GM12874 (cell line): Measurements from ENCODE around the gene UBE2E3.

Experiments used
- TF ChIP-seq, protein P1 (sequence below): IDR thresholded peaks from 2 replicates; pipeline ENCODE4 v1.5.1; 2011; ENCODE audit warnings: low read depth, mild to moderate bottlenecking, control low read depth, low read length, moderate library complexity; ENCODE audit not compliant: insufficient read depth

The UBE2E3 gene

DNA sequence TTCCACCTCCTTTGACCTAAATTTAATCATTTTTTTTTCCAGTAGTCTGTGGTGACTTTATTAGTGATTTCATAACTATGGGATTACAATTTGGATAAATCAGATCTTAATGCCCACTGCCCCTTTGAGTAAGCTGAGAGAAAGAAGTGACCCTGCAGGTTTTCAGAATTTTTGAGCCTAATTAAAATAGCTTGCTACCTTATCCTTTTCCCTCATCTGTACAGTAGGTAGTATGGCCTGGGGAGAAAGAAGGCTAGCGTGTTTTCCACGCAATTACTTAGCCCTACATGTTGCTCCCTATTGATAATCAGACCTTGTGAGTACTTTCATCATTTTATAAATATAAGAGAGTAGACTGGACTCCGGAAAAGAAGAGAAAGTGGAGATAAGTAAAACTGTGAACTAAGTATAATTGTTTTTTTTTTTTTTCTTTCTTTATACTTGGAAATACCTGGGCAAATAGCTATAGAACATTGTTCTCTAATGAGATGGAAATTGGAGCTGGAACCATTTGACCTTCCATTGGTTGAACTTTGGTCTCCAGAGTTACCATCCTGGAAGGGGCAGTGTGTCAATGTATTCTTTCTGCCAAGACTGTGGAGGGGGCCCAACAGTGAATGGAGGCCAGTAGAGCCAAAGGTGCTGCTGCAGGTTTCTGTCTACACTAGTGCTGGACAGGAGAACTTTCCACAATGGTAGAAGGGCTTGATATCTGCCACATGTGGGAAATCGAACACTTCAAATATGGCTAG is 26.9 kb downstream of the UBE2E3 start:
- TF ChIP-seq, protein P1, sequence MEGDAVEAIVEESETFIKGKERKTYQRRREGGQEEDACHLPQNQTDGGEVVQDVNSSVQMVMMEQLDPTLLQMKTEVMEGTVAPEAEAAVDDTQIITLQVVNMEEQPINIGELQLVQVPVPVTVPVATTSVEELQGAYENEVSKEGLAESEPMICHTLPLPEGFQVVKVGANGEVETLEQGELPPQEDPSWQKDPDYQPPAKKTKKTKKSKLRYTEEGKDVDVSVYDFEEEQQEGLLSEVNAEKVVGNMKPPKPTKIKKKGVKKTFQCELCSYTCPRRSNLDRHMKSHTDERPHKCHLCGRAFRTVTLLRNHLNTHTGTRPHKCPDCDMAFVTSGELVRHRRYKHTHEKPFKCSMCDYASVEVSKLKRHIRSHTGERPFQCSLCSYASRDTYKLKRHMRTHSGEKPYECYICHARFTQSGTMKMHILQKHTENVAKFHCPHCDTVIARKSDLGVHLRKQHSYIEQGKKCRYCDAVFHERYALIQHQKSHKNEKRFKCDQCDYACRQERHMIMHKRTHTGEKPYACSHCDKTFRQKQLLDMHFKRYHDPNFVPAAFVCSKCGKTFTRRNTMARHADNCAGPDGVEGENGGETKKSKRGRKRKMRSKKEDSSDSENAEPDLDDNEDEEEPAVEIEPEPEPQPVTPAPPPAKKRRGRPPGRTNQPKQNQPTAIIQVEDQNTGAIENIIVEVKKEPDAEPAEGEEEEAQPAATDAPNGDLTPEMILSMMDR = no peak

DNA sequence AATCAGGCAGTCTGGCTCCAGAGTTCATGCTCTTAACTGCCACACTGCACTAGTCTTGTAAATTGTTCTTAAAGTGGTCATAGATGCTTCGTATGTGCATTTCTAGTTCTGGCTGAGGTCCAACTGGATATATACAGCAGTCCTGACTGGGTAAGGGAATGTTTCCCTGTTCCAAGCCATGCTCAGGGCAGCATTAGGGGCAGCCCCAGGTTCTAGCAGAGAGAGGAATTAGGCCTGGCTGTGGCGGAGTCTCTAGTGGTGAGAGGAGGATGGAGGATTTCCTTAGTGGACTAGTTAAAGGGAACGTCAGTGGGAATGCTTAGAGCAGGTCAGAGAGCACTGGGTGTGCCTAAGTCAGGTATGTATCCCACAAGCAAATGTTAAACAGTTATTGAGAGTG is 28.0 kb downstream of the UBE2E3 start:
- TF ChIP-seq, protein P1 = no peak

DNA sequence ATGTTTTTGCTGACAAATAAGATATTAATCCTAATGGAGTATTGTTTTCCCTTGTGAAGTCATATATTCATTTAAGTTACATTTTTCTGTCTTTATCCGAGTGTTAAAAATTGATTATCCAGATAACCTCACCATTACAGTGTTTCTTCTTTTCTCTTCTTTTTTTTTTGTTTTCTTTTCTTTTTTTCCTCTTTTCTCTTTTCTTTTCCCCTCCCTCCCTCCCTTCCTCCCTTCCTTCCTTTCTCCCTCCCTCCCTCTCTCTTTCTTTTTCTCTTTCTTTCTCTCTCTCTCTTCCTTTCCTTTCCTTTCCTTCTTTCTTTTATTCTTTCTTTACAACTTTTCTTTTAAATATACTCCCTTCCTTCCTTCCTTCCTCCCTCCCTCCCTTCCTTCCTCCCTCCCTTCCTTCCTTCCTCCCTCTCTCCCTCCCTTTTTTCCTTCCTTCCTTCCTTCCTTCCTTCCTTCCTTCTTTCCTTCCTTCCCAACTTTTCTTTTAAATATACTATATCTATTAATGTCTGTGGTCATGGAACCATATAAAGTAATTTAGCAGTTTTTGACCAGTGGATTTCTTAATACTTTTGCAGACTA is 40.9 kb downstream of the UBE2E3 start:
- TF ChIP-seq, protein P1 = no peak

DNA sequence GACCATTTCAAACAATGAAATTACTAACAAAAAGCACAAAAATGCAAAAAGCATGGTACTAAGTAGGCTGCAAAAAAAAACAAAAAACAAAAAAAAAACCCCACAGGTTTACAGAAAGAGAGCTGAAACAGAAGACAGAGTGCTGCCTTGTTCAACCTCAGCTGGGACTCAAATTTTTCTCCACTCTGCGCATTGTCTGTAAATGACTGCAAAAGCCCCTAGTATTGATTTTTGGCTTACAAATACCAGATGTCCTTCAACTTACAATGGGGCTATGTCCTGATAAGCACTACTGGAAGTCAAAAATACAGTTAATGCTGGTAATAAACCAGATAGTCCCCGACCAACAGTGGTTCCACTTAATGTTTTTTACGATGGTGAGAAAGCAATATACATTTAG is 42.2 kb downstream of the UBE2E3 start:
- TF ChIP-seq, protein P1 = no peak

DNA sequence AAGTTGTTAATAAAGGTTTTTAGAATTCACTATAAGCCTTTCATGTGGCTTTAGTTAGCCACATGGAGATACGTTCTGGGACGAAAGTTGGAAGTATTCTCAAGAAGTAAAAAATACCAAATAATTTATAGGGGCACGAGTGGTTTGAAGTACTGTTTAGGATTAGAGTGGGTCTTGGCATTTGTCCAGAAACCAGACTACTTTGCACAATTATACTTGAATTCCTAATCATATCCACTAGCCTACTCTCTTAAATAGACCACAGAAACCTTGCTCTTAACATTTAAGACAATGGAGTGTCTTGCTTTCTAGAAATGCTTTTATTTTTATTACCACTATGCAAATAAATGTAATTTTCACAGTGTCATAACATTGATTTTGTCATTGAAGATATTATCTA is 44.6 kb downstream of the UBE2E3 start:
- TF ChIP-seq, protein P1 = no peak

DNA sequence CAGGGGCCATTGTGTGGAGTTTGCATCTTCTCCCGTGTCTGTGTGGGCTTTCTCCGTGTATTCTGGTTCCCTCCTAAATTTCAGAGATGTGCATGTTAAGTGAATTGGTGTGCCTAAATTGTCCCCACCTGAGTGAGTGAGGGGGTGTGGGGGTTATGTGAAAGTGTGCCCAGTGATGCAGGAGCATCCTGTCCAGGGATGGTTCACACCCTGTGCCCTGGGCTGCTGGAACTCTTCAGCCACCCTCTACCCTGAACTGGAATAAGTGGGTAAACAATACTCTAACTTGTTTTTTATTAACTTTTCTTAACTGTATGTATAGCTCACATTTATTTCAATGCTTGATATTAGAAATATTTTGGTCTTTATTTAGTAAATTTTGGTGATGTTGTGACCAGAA is 56.0 kb downstream of the UBE2E3 start:
- TF ChIP-seq, protein P1 = no peak

DNA sequence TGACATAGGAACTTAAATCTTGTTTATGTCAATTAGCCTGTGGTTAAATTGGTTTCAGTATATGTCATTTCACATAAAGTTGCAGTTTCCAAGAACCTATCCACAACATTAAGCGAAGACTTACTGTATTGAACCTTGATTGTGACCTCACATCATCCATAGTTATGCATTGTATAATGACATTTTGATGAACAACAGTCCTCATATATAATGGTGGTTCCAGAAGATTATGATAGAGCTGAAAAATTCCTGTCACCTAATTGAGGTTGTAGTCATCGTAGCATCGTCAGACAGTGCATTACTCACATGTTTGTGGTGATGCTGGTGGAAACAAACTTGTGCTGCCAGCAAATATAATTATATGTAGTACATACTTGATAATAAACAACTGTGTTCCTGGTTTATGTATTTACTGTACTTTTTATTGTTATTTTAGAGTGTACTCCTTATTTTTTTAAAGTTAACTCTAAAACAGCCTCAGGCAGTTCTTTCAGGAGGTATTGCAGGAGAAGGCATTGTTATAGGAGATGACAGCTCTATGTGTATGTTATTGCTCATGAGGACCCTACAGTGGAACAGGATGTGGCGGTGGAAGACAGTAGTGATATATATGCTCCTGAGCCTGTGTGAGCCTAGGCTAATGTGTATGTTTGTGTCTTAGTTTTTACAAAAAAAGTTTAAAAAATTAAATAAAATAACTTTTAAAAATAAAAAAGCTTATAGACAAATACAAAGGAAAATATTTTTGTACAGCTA is 56.6 kb downstream of the UBE2E3 start:
- TF ChIP-seq, protein P1 = no peak
